ENCODE results near the gene SRA1.

Gene SRA1

DNA sequence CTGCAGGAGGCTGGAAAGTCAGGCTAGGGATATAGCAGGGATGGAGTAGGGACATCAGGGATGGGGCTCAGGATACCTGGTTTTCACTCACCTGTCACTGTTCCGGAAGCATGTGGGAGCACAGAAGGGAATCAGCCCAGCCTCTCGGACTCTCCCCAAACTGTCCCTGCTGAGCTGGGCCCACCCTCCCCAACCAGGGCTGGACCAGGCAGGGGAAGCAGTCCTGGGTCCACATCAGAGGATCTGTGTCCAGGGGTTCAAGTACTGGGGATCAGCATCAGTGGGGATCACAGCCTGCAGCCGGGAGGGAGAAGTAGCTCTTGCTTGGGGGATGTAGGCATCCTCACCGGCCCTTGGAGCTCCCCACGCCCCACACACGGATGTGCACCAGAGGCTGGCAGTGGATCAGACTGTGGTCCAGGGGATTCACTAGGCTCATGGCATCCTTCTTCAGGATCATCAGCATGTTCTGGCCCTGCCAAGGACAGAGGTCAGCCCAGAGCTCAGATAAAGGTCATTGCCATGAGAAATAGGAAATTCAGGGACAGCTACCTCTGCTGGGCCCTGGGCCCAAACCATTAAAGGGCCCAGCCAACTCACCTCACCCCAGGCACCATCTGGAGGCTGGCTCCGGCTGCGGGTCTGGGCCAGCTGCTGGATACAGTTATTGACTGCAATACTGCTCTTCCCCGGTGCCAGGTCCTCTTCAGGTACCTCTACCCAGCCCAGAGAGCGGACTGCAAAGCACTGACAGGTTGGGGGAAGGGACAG is 4.7 kb upstream of the SRA1 start:
- no peak for DNase-seq (ENCODE audit: low read depth in 2 of 2)
- H3K4me3 ChIP-seq (replicated peaks in 1 of 2; ENCODE audit: low read depth in 2 of 2, low read length in 2 of 2) = no peak overlapping the region
- TF ChIP-seq, protein P1, sequence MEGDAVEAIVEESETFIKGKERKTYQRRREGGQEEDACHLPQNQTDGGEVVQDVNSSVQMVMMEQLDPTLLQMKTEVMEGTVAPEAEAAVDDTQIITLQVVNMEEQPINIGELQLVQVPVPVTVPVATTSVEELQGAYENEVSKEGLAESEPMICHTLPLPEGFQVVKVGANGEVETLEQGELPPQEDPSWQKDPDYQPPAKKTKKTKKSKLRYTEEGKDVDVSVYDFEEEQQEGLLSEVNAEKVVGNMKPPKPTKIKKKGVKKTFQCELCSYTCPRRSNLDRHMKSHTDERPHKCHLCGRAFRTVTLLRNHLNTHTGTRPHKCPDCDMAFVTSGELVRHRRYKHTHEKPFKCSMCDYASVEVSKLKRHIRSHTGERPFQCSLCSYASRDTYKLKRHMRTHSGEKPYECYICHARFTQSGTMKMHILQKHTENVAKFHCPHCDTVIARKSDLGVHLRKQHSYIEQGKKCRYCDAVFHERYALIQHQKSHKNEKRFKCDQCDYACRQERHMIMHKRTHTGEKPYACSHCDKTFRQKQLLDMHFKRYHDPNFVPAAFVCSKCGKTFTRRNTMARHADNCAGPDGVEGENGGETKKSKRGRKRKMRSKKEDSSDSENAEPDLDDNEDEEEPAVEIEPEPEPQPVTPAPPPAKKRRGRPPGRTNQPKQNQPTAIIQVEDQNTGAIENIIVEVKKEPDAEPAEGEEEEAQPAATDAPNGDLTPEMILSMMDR (IDR thresholded peaks at IDR 0.05; ENCODE audit: low read depth, low read length) = no peak

DNA sequence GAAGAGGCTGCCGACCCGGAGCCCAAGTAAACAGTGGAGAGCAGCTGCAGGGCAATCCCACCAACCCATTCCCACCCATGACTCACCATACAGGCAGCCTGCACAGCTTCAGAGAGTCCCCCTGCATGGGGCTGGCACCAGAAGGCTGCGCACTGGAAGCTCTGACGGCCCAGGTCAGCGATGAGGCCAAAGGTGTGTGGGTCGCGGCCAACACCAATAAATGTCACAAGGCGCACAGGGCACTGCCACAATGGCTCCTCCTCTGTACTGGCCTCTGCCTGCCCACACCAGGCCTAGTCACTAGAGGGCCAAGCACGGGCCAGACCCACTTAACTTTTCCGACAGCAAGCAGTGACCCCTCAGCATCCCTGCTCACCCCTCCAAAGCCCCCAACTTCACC is 3.0 kb upstream of the SRA1 start:
- DNase-seq (ENCODE audit: low read depth in 2 of 2) = no peak
- H3K4me3 ChIP-seq (replicated peaks in 1 of 2; ENCODE audit: low read depth in 2 of 2, low read length in 2 of 2) = no peak overlapping the region
- TF ChIP-seq, protein P1 (IDR thresholded peaks at IDR 0.05; ENCODE audit: low read depth, low read length) = no peak

DNA sequence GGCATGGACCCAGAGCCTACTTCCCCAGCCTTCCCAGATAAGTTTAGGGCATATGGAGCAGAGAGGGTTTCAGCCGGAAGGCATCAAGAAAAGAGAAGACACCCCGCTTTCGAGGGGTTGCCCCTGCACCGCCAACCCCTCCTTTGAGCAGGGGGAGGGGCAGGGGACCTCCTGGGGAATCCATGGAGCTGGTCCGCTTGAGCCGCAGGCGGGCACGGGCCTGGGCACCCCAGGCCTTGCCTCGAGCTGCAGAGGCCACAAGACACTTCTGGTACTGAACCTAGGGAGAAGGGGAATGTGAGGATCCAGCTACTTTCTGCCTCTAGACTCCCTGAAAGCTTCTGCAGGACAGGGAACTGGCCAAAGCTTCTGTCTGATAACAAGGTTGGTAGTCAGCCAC is 1.3 kb upstream of the SRA1 start:
- no peak overlapping the region for H3K4me3 ChIP-seq (replicated peaks in 1 of 2; ENCODE audit: low read depth in 2 of 2, low read length in 2 of 2)
- TF ChIP-seq, protein P1 (IDR thresholded peaks at IDR 0.05; ENCODE audit: low read depth, low read length) = no peak
- DNase-seq (ENCODE audit: low read depth in 2 of 2) = no peak

DNA sequence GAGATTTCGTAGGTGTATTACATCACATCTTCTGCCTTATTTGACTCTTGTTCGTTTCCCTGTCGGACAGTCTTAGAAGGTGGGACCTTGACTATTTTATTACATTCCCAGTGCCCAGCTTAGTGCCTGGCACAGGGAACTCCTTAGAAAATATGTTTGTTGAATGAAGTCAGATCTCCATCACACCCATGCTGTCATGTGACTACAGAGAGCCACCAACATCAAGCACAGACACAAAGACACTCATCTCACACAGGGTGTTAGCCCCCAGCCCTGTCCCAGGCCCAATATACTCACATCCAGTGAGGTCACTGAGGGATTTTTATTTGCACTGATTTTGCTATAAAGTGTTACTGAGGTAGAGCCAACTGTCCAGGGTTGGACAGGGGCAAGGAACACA is 692 bp upstream of the SRA1 start:
- no peak for DNase-seq (ENCODE audit: low read depth in 2 of 2)
- no peak overlapping the region for H3K4me3 ChIP-seq (replicated peaks in 1 of 2; ENCODE audit: low read depth in 2 of 2, low read length in 2 of 2)
- TF ChIP-seq, protein P1 (IDR thresholded peaks at IDR 0.05; ENCODE audit: low read depth, low read length) = no peak

DNA sequence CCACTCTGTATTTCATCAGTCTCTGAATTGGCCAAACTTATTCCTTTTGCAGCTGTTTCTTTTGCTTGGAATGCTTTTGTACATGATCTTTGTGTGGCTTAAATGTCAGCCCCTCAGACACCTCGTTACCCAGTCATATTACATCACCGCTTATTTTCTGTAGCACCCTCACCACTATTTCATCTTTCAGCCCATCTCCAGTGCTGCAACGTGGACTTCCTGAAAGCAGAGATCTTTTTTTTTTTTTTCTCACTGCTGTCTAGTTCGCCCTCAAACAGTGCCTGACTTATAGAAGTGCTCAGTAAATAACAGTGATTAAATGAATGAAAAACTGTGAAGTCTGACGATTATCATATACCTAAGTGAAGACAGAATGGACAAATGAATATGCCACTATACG is 835 bp downstream of the SRA1 start:
- TF ChIP-seq, protein P1 (IDR thresholded peaks at IDR 0.05; ENCODE audit: low read depth, low read length) = no peak
- H3K4me3 ChIP-seq (replicated peaks in 1 of 2; ENCODE audit: low read depth in 2 of 2, low read length in 2 of 2) = peak overlapping the region; percentile 81 to 86
- peak; percentile 51 to 55 for DNase-seq (ENCODE audit: low read depth in 2 of 2)

DNA sequence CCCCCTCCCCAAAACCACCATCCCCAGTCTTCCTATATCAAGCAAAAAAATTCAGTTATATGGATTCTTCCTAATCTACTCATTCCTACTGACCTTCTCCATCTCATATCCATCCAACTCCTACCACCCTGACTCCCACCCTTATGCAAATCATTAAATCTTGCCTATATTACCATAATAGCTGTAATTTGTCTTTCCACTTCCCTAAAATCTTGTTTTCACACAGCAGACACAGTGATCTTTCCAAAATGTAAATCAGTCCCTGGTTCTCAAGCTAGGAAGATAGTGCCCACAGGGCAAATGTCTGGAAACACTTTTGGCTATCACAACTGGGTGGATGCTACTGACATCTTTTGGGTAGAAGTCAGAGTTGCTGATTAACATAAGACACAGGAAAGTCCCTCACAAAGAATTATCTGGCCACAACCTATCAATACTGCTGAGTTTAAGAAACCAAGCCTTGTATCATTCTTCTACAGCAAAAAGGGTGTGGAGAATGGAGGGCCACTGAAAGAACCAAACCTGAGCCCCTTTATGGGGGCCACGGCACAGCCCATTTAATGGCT is 1.4 kb downstream of the SRA1 start:
- TF ChIP-seq, protein P1 (IDR thresholded peaks at IDR 0.05; ENCODE audit: low read depth, low read length) = no peak
- no peak for DNase-seq (ENCODE audit: low read depth in 2 of 2)
- H3K4me3 ChIP-seq (replicated peaks in 1 of 2; ENCODE audit: low read depth in 2 of 2, low read length in 2 of 2) = peak overlapping the region; percentile 81 to 86

Measured in cardiac fibroblast (primary cell).